COLO668 (cell line): Measurements from ENCODE around the gene DSP.

Source experiments
- DNase-seq: peaks from one replicate; lab custom pipeline; 2025; ENCODE audit not compliant: unreplicated experiment; lab: John Stamatoyannopoulos, UW

Gene DSP

GRCh38 chr6:7559196-7559595 lies 17.7 kb downstream of the DSP start:
- DNase-seq = no peak

- no peak for DNase-seq
Measured at GRCh38 chr6:7559651-7560385, 18.3 kb downstream of the DSP start.

DNA sequence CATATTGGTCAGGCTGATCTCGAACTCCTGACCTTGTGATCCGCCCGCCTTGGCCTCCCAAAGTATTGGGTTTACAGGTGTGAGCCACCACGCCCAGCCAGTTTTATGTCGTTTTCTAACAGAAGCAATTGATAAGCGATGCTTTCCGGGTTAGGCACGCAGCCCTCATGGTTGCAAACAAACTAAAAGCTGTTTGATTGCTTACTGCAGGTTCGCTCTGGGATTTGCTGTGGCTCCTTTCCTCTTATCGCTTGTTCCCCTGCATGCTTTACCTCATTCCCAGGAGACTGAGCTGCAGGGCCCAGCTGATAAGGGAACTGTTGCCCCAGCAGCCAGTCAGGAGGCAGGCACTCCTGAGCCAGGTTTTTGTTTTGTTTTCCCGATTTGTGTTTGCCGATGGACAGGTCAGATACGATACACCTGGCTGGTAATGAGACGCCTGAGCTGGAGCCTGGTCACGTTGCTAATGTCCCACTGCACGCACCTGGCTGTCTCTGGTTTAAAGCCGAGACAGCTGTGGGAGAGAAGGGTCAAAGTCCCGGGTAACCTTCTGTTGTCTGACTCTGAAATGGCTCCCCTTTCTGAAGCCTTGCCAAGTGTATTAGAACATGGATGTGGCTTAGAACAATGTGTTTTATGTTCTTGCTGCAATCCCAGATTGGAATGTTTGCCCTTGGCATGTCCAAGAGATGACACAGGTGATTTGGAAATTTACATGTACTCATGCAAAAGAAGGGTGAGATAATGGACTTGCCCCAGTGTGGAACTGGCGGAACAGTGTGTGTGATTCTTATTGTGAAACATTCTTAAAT lies 19.9 kb downstream of the DSP start:
- peak; percentile 89 for DNase-seq

GRCh38 chr6:7562769-7563168 lies 21.3 kb downstream of the DSP start:
- no peak for DNase-seq

DNA sequence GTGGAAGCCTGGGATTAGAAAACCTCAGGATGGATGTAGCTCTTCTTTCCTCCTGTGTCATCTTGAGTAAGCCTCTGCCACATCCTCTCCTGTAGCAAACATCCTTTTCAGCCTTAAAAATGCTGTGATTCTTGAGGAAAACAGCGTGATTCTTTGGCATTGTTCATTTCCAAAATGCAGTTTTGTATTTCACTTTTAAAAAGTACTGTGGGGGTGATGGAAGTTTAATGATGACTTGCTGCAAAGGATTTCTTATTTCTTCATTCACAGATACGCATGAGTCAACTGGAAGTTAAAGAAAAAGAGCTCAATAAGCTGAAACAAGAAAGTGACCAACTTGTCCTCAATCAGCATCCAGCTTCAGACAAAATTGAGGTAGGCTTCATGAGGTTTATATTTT lies 24.6 kb downstream of the DSP start:
- no peak for DNase-seq

- DNase-seq = no peak
Measured at GRCh38 chr6:7566617-7567173, 25.2 kb downstream of the DSP start.

GRCh38 chr6:7568021-7568420 lies 26.6 kb downstream of the DSP start:
- DNase-seq = no peak

DNA sequence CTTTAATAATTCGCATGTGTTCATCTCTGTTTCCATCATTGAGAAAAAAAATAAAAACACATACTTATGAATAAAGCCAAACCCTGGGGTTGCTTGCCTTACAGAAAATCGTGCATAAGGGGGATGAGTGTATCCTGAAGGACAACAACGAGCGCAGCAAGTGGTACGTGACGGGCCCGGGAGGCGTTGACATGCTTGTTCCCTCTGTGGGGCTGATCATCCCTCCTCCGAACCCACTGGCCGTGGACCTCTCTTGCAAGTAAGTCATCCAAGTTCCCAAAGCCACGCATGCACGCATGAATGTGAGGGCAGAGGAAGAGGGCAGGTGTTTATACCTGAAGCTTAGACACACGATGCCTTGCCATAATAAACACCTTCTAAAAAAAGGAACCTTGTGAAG lies 27.6 kb downstream of the DSP start:
- DNase-seq = no peak

DNA sequence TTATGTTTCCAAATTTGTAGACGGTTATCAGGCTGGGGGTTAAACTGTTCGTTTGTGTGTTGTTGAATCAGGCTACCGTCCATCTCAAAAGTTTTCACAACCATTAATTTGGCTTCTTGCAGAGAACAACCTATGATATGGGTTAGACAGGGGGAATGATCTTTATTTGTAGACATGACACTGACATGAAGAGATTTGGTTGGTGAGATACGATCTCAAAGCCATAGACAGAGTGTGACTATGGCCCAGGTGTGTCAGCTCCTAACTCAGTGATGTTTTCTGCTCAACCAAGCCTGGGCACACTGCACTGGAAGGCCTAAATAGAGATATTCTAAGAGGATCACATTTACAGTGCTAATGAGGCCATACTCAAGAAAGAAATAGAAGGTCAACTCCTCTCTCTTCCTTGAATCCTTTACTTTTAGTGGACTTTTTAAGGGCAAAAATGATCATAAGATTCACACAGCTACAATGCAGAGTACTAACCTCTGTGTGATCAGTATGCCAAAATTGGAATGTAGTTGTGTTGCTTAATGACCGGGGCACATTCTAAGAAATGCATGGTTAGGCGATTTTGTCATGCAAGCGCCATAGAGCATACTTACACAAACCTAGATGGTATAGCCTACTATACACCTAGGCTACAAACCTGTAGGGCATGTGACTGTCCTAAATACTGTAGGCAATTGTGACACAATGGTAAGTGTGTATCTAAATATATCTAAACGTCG lies 30.9 kb downstream of the DSP start:
- DNase-seq = no peak

DNA sequence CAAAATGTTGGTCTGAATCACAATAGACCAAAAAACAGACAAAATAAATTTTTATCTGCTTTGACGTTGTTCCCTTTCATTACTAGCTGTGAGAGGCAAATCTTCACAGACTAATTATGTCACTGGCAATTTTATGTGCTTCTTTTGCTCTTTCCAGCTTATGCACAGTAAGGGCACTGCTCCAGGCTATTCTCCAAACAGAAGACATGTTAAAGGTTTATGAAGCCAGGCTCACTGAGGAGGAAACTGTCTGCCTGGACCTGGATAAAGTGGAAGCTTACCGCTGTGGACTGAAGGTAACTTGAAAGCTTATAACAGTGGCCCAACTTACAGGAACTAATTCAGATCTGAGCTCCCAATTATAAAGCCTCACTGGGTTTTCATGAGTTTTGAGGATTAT lies 33.0 kb downstream of the DSP start:
- no peak for DNase-seq

DNA sequence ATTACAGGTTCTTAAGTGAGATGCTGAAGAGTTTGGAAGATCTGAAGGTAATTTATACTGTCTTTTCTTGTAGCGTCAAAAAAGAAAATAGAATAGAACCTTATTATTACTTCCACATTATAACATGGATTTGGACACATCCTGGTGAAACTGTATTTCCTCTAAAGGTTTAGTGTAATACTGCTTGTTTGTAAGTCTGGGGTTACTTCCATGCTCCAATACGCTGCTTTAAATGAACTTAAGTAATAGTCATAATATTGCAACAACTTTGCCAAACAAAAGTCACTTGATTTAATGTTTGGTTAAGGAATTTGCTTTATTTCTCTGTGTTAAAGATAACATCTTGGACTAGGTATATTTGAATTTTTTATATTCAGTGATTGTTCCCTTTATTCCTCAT lies 37.0 kb downstream of the DSP start:
- no peak for DNase-seq

GRCh38 chr6:7578931-7579330 lies 37.5 kb downstream of the DSP start:
- DNase-seq = no peak

DNA sequence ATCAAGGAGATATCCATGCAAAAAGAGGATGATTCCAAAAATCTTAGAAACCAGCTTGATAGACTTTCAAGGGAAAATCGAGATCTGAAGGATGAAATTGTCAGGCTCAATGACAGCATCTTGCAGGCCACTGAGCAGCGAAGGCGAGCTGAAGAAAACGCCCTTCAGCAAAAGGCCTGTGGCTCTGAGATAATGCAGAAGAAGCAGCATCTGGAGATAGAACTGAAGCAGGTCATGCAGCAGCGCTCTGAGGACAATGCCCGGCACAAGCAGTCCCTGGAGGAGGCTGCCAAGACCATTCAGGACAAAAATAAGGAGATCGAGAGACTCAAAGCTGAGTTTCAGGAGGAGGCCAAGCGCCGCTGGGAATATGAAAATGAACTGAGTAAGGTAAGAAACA lies 38.4 kb downstream of the DSP start:
- DNase-seq = no peak

GRCh38 chr6:7580537-7580926 lies 39.1 kb downstream of the DSP start:
- DNase-seq = no peak

GRCh38 chr6:7580927-7581618 lies 39.6 kb downstream of the DSP start:
- no peak for DNase-seq

DNA sequence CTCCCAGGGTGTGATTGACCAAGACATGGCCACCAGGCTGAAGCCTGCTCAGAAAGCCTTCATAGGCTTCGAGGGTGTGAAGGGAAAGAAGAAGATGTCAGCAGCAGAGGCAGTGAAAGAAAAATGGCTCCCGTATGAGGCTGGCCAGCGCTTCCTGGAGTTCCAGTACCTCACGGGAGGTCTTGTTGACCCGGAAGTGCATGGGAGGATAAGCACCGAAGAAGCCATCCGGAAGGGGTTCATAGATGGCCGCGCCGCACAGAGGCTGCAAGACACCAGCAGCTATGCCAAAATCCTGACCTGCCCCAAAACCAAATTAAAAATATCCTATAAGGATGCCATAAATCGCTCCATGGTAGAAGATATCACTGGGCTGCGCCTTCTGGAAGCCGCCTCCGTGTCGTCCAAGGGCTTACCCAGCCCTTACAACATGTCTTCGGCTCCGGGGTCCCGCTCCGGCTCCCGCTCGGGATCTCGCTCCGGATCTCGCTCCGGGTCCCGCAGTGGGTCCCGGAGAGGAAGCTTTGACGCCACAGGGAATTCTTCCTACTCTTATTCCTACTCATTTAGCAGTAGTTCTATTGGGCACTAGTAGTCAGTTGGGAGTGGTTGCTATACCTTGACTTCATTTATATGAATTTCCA lies 43.9 kb downstream of the DSP start:
- no peak for DNase-seq

DNA sequence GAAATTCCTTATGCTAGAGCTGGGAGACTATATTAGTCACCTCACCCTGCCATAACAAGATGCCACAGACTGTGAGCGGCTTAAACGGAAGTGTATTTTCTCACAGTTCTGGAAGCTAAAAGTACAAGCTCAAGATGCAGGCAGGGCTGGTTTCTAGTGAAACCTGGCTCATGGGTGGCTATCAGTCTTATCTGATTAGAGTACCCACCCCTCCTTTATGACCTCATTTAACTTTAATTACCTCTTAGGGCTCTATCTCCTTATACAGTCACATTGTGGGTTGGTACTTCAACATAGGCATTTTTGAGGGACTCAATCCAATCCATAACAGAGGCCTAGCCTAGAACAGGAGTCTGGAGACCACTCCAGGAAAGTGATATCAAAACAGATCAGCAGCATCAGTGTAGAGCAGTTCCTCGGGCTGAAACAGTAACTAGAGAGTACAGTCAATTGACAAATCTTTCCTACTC lies 46.2 kb downstream of the DSP start:
- DNase-seq = no peak

DNA sequence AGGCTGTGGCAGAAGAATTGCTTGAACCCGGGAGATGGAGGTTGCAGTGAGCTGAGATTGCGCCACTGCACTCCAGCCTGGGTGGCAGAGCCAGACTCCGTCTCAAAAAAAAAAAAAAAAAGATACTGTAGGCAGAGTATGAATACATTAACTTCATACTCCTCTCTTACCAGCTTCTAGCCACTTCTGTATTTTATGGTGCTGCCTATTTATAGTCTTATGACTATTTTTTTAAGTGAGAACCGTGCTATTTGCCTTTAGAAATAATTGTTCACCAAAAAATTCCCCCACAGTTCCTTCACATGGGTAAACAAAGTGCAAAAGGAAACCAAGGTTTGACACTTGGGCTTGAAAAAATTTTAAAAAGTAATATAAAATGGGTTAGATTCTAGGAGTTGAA lies 47.0 kb downstream of the DSP start:
- DNase-seq = no peak

DNA sequence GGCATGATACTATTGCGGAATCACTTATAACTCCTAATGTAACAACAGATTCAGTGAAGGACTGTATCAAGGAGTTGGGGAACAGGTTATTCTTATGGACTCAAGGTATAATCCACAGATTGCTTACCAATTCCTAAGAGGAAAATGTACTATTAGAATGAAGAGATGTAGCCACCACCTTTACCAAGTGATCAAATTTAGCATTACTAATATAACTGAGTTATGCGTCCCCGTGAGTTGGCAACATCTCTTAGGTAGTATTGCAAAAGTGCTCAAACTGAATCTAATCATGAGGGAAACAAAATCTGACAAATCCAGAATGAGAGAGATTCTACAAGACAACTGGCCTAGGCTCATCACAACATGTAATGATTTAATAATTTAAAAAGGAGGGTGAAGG lies 47.8 kb downstream of the DSP start:
- no peak for DNase-seq
